ENCODE data around the gene IFNW1.

IFNW1 gene

DNA sequence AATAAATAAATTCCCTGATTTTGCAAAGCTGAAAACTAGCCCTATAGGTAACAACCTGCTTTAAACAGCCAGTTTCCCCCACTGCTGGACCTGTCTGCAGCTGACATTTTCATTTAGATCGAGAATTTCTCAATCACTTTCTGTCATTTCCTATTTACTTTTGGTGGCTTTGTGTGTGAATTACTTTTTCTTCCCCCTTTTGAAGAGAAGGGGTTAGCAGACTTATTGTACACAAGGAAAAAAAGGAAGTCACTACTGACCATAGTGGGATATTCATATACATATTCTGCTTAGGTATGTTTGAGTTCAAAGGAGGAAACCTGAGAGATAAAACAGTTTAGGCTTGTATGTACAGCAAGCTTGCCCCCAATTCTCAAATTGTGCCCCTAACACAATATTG is 36.8 kb downstream of the IFNW1 start:
- peak; percentile 67 to 70 for DNase-seq

DNA sequence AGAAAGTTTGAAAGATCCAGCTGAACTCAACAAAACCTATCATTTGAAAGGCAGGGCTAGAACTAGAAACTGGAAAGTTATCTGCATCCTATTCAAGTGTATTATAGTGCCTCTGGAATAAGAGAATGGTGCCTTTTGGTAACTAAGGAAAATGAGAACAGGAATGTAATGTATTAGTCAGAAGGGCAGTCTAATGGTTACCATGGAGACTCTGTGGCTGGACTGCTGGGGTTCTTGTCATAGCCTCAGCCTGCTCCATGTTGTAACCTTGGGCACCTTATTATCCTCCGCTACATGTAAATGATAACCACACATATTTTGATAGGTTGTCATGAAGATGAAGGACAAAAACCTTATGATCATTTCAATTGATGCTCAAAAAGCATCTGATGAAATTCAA is 39.3 kb downstream of the IFNW1 start:
- DNase-seq, result no peak

DNA sequence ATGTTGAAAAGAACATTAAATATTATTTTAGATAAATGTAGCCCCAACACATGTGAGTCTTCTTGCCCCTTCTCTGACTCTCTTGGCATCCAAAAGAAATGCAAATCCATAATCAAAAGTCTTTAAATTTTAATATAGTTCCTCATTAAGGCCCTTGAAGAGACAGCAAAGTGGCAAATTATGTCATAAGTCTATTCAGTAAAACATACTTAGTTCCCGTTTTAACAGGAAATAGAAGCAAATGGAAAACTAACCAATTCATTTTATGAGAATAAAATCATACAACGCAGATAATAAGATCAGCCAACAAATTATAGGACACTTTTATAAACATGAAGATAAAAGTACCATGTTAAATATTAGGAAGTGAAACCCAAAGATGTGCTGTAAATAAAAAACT is 43.8 kb downstream of the IFNW1 start:
- DNase-seq, result peak; percentile 27 to 42

DNA sequence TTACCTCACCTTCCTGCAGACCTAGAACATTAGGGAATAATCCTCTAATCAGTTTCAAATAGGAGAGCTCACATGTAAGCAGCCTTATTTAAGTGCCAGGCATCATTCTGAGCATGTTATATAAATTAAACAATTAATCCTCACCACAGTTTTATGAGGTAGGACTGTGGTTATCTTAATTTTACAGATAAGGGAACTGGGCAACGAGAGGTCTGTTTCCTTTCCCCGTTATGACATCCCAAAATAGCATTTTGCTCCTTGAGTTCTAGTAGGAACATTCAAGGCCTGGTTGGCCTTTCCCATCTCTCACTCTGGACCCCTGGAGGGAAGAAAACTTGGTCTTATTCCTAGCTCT is 44.8 kb downstream of the IFNW1 start:
- no peak for DNase-seq

DNA sequence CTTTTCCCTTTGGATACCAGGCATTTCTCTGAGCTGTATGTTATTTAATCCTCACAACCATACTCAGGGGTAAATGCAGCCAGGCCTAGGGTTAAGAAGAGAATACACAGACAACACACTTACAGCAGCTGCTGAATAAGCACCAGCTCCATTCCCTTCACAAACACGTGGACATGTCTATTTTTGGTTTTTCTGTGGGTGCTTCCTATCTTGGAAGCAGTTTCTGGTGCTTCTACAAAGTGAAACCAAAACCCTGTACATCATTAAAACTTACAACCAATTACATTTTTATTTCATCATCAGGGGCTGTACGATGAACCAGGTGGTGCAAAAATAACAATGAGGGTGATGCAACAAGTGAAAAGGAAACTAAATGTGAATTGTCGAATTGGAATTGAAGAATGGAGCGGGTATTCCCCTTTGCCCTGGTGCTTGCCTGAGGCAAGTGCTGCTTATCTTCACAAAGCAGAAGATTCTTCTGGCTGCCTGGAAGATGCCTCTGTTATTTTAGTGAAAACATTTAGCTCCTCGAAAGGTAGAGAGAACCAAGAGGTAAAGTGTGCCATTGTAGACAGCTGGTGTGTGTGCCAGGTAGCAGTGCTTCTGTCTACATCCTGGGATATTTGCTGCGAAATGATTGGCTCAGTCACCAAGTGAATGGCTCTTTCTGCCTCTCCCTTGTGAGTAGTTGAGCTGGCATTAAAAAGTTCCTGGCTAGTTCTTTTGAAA is 45.3 kb downstream of the IFNW1 start:
- peak; percentile 9 to 25 for DNase-seq

DNA sequence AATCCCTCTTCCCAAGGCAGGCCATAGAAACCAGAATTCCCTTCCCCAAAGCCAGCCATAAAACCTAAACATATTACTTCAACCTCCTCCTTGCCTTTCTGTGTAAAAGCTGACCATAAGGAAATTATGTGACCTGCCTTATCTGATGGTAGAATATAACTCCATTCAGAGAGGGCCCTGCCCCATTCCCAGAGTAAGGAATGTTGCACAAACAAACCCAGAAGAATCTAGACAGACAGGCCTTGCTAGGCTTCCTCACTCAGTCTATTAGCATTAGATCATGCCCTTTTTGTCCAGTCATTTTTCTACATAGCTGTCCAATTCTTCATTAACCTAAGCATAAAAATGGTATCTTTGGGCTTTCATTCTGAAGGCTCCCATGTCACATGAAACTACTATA is 46.1 kb downstream of the IFNW1 start:
- DNase-seq, result no peak
